ENCODE results near the gene FIZ1.

FIZ1 gene

DNA sequence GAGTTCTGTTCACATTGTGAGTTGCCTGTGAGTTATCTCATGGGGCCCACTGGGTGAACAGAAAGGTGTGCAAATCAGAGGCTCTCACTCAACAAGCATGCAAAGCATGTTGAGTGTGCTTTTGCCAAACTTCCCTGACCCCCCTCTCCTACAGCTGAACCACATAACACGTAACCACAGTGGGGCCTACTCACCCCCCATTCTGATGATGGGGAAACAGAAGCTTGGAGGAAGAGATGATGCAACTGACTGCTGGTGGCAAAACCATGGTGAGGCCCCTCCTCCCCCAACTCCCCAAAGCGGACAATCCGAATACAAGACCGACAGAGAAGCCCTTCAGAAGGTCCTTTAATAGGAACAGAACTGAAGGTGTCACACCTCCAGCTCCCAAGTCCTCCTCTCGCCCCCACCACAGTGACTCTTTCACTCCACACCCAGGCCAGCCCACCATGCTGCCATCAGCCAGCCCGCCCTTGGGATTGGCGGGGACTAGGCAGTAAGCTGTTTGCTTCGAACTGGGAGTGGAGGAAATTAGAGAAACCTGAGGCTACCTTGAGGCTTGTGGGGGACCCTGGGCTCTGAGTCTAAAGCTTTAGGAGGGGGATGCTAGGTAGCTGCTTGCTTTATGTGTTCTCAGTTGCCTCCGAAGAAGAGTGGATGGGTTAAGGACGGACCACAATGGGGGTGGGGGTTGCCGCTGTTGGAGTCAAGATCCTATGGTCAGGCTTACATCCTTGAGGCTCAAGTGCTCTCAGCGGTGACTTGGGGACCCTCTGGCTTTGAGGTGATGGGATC lies 21.3 kb upstream of the FIZ1 start:
- H3K27ac ChIP-seq (ENCODE audit: extremely low read depth, low read depth, low read length): no peak overlapping the region
- H3K4me1 ChIP-seq (ENCODE audit: control insufficient read depth, insufficient read depth, low read length): peaks cover 5% of the 10 kb centered on the region
- peaks cover 5 to 18% of the 10 kb centered on the region in 2 experiments; a peak in 2 of 3 replicates for H3K36me3 ChIP-seq (ENCODE audit: control insufficient read depth in 2 of 2, insufficient read depth in 1 of 2, low read length in 2 of 2)
- no peak overlapping the region for H3K4me3 ChIP-seq (ENCODE audit: low read depth, low read length)
- TF ChIP-seq ZFP69B (tag by site-specific recombination; IDR thresholded peaks at IDR 0.05) (0 out of 2 replicates have a peak, but pooled peaks have one; percentile 46), ZNF768 (tag by site-specific recombination; IDR thresholded peaks at IDR 0.05) (no peak)
- TF ChIP-seq, protein P1, sequence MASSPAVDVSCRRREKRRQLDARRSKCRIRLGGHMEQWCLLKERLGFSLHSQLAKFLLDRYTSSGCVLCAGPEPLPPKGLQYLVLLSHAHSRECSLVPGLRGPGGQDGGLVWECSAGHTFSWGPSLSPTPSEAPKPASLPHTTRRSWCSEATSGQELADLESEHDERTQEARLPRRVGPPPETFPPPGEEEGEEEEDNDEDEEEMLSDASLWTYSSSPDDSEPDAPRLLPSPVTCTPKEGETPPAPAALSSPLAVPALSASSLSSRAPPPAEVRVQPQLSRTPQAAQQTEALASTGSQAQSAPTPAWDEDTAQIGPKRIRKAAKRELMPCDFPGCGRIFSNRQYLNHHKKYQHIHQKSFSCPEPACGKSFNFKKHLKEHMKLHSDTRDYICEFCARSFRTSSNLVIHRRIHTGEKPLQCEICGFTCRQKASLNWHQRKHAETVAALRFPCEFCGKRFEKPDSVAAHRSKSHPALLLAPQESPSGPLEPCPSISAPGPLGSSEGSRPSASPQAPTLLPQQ (tag by site-specific recombination; IDR thresholded peaks at IDR 0.05): peak; percentile 47; the same call in 1 of the 2 replicates
- ChIA-PET POLR2A (interaction anchor here (1.0 to 9.1 kb wide), 2 partner anchors 15 to 34 kb away, joined by 5 to 75 read pairs; partner anchors contain the start of gene ZNF865), CTCF (interaction anchor here (0.6 to 4.6 kb wide), 4 partner anchors 11 to 455 kb away, joined by 3 to 29 read pairs (median 14); partner anchors contain the start of gene ZNF865)
- no peaks in the 10 kb centered on the region for H3K9me3 ChIP-seq (ENCODE audit: control insufficient read depth, insufficient read depth, low read depth, low read length)

DNA sequence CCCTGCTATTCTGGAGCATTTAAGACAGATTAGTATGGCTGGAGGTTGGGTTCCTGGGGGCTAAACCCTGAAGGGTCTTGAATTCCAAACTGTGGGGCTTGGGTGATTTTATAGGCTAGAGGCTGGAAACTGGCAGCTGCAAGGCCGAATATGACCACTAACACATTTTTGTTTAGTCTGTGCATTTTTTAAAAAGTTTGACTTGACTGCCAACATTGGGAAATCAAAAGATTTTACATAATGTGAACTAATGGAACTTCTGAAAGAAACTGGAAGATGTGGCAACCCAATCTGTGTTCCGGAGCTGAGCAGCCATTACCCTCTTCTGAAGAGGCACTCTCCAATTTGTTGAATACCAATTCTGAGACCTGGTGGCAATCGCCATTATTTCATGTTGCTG lies 20.0 kb upstream of the FIZ1 start:
- Histone ChIP-seq H3K36me3 (ENCODE audit: control insufficient read depth in 2 of 2, insufficient read depth in 1 of 2, low read length in 2 of 2) (peaks cover 5 to 28% of the 10 kb centered on the region in 2 experiments; a peak in 2 of 3 replicates), H3K4me3 (ENCODE audit: low read depth, low read length) (no peak overlapping the region), H3K27ac (ENCODE audit: extremely low read depth, low read depth, low read length) (no peak overlapping the region), H3K9me3 (ENCODE audit: control insufficient read depth, insufficient read depth, low read depth, low read length) (no peaks in the 10 kb centered on the region), H3K4me1 (ENCODE audit: control insufficient read depth, insufficient read depth, low read length) (no peaks in the 10 kb centered on the region; the same call in 1 of the 2 replicates)
- POLR2A ChIA-PET: interaction anchor here (0.8 to 9.1 kb wide), 4 partner anchors 14 to 38 kb away, joined by 3 to 75 read pairs (median 6); partner anchors contain the start of genes FIZ1, ZNF579 and ZNF865
- CTCF ChIA-PET: interaction anchor here (1.6 to 4.6 kb wide), 3 partner anchors 13 to 115 kb away, joined by 5 to 29 read pairs (median 23); partner anchors contain the start of gene ZNF865
- TF ChIP-seq ZNF76 (tag by site-specific recombination; IDR thresholded peaks at IDR 0.05; ENCODE audit: borderline replicate concordance, low read depth): no peak
- no peak for TF ChIP-seq ZNF623 (tag by site-specific recombination; IDR thresholded peaks at IDR 0.05)
- TF ChIP-seq YY1 (tag by site-specific recombination; IDR thresholded peaks at IDR 0.05): no peak
- TF ChIP-seq, protein P2, sequence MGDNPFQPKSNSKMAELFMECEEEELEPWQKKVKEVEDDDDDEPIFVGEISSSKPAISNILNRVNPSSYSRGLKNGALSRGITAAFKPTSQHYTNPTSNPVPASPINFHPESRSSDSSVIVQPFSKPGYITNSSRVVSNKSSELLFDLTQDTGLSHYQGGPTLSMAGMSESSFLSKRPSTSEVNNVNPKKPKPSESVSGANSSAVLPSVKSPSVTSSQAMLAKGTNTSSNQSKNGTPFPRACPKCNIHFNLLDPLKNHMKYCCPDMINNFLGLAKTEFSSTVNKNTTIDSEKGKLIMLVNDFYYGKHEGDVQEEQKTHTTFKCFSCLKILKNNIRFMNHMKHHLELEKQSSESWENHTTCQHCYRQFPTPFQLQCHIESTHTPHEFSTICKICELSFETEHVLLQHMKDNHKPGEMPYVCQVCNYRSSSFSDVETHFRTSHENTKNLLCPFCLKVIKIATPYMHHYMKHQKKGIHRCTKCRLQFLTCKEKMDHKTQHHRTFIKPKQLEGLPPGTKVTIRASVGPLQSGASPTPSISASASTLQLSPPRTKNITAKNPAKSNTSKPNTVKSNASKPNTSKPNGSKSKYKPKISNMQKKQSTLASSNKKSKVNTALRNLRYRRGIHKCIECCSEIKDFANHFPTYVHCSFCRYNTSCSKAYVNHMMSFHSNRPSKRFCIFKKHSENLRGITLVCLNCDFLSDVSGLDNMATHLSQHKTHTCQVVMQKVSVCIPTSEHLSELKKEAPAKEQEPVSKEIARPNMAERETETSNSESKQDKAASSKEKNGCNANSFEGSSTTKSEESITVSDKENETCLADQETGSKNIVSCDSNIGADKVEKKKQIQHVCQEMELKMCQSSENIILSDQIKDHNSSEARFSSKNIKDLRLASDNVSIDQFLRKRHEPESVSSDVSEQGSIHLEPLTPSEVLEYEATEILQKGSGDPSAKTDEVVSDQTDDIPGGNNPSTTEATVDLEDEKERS (tag by site-specific recombination; IDR thresholded peaks at IDR 0.05): no peak
- TF ChIP-seq, protein P3, sequence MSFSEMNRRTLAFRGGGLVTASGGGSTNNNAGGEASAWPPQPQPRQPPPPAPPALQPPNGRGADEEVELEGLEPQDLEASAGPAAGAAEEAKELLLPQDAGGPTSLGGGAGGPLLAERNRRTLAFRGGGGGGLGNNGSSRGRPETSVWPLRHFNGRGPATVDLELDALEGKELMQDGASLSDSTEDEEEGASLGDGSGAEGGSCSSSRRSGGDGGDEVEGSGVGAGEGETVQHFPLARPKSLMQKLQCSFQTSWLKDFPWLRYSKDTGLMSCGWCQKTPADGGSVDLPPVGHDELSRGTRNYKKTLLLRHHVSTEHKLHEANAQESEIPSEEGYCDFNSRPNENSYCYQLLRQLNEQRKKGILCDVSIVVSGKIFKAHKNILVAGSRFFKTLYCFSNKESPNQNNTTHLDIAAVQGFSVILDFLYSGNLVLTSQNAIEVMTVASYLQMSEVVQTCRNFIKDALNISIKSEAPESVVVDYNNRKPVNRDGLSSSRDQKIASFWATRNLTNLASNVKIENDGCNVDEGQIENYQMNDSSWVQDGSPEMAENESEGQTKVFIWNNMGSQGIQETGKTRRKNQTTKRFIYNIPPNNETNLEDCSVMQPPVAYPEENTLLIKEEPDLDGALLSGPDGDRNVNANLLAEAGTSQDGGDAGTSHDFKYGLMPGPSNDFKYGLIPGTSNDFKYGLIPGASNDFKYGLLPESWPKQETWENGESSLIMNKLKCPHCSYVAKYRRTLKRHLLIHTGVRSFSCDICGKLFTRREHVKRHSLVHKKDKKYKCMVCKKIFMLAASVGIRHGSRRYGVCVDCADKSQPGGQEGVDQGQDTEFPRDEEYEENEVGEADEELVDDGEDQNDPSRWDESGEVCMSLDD (tag by site-specific recombination; IDR thresholded peaks at IDR 0.05): no peak
- TF ChIP-seq WT1 (tag by site-specific recombination; IDR thresholded peaks at IDR 0.05): no peak
- TF ChIP-seq ZFP69B (tag by site-specific recombination; IDR thresholded peaks at IDR 0.05): no peak
- no peak for TF ChIP-seq OVOL3 (tag by site-specific recombination; IDR thresholded peaks at IDR 0.05)
- TF ChIP-seq ZNF510 (tag by site-specific recombination; IDR thresholded peaks at IDR 0.05; ENCODE audit: insufficient replicate concordance): no peak
- no peak for TF ChIP-seq ZBTB20 (tag by site-specific recombination; IDR thresholded peaks at IDR 0.05)
- TF ChIP-seq ZNF658 (tag by site-specific recombination; IDR thresholded peaks at IDR 0.05): no peak
- no peak for TF ChIP-seq ZNF175 (tag by site-specific recombination; IDR thresholded peaks at IDR 0.05)
- TF ChIP-seq, protein P4, sequence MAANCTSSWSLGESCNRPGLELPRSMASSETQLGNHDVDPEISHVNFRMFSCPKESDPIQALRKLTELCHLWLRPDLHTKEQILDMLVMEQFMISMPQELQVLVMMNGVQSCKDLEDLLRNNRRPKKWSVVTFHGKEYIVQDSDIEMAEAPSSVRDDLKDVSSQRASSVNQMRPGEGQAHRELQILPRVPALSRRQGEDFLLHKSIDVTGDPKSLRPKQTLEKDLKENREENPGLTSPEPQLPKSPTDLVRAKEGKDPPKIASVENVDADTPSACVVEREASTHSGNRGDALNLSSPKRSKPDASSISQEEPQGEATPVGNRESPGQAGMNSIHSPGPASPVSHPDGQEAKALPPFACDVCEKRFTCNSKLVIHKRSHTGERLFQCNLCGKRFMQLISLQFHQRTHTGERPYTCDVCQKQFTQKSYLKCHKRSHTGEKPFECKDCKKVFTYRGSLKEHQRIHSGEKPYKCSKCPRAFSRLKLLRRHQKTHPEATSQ (tag by site-specific recombination; IDR thresholded peaks at IDR 0.05): no peak

Data from HEK293 (cell line).